HG02571 (cell line): ENCODE results near the gene CYFIP1.

Experiments used
- ATAC-seq: cut with Tn5 transposase; IDR thresholded peaks from one replicate; pipeline ENCODE4 v1.9.1; 2021; ENCODE audit warnings: mild to moderate bottlenecking, moderate library complexity; ENCODE audit not compliant: unreplicated experiment

Gene CYFIP1

DNA sequence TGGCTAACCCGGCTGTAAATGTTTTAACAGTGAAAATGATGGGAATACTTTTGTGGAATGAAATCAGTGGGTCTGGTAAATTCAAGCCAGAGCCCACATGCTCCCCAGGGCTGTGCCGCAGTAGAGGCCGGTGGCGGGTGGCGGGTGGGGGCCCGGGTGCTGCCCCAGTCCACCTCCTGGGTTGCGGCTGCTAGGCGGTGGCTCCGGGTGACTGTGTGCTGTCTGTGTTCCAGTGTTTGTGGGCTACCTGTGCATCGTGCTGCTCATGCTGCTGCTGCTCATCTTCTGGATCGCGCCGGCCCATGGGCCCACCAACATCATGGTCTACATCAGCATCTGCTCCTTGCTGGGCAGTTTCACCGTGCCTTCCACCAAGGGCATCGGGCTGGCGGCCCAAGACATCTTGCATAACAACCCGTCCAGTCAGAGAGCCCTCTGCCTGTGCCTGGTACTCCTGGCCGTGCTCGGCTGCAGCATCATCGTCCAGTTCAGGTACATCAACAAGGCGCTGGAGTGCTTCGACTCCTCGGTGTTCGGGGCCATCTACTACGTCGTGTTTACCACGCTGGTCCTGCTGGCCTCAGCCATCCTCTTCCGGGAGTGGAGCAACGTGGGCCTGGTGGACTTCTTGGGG is 156.6 kb downstream of the CYFIP1 start:
- ATAC-seq, result no peak

DNA sequence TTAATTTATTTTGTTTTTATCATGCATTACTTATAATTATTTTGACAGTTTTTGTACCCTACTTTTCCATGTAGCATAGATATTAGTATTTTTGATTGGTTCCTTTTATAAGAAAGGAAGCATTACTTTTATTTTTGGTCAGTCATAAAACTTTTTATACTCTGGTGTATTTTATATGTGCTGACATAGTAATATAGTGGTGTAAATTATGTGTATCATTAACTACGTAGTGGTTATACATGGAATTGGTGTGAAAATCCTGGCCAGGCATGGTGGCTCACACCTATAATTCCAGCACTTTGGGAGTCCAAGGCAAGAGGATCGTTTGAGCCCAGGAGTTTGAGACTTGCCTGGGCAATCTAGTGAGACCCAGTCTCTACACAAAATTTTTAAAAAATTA is 160.5 kb downstream of the CYFIP1 start:
- ATAC-seq, result no peak
